PC-3 (cell line): ENCODE measurements around the gene EMILIN3.

ENCODE experiments used
- CTCF ChIP-seq: fragments of 300-600 bp; sonication (generic); conservative IDR thresholded peaks from 2 replicates; pipeline ENCODE4 v1.5.1; 2017; ENCODE audit warnings: antibody characterized with exemption, low read depth, mild to moderate bottlenecking, low read length
- EZH2 ChIP-seq: fragments of 300-600 bp; sonication (generic); IDR thresholded peaks from one replicate; pipeline ENCODE4 v1.6.1; 2017; ENCODE audit warnings: antibody characterized with exemption, mild to moderate bottlenecking, low read length; ENCODE audit not compliant: unreplicated experiment
- EZH2phosphoT487 ChIP-seq: fragments of 300-600 bp; sonication (generic); IDR thresholded peaks from 2 replicates; pipeline ENCODE4 v1.6.1; 2018; ENCODE audit warnings: mild to moderate bottlenecking, antibody characterized with exemption, low read length, borderline replicate concordance

- TF ChIP-seq EZH2 (no peak), CTCF (no peak), EZH2phosphoT487 (no peak)
Measured at GRCh38 chr20:41362748-41363140, 3.9 kb downstream of the EMILIN3 start.
